Activated CD8-positive, alpha-beta T cell treated with anti-CD3 and anti-CD28 coated beads for 36 hours (primary cell): ENCODE data around the gene DCAF8. TPM values are rescaled to one million over a fixed set of nuclear protein-coding genes. Genes with fewer than 3 reads are reported as not detected.

ENCODE experiments used
- ATAC-seq: fragments of 200-7000 bp; cut with Tn5 transposase; one replicate; pipeline ENCODE4 v1.10.0; 2021; ENCODE audit warnings: mild to moderate bottlenecking, moderate library complexity
- CTCF ChIA-PET: fragments of 350-600 bp; sonication (Branson Sonifier 250); formaldehyde crosslinking; loops from one replicate; lab custom pipeline; 2021; ENCODE audit warnings: antibody characterized with exemption; lab: Charles Lee
- POLR2A ChIA-PET: fragments of 350-600 bp; sonication (Branson Sonifier 250); formaldehyde crosslinking; loops from one replicate; lab custom pipeline; 2021; ENCODE audit warnings: antibody characterized with exemption; lab: Charles Lee
- DNase-seq: peaks from one replicate; pipeline ENCODE4 v3.0.0-alpha.2; 2020
- H3K27ac Mint-ChIP-seq: one replicate; pipeline ENCODE4 v1.8.0; 2021; ENCODE audit warnings: mild to moderate bottlenecking, mixed read lengths
- H3K27me3 Mint-ChIP-seq: one replicate; pipeline ENCODE4 v1.8.0; 2021; ENCODE audit warnings: mixed read lengths
- H3K36me3 Mint-ChIP-seq: one replicate; pipeline ENCODE4 v1.8.0; 2021; ENCODE audit warnings: low read depth, mixed read lengths
- H3K4me1 Mint-ChIP-seq: one replicate; pipeline ENCODE4 v1.8.0; 2021; ENCODE audit warnings: low read depth, mixed read lengths
- H3K4me3 Mint-ChIP-seq: one replicate; pipeline ENCODE4 v1.8.0; 2021; ENCODE audit warnings: mild to moderate bottlenecking, moderate library complexity, mixed read lengths
- H3K9me3 Mint-ChIP-seq: one replicate; pipeline ENCODE4 v1.8.0; 2021; ENCODE audit warnings: mixed read lengths
- intact Hi-C: fragments of 100-400 bp; cut with micrococcal nuclease; formaldehyde crosslinking; loops from one replicate; pipeline ENCODE4 v1.10.0; 2022
- total RNA-seq, 2 experiments: library from RNA; stranded (reverse); gene quantifications; one replicate each; pipeline ENCODE4 v1.2.3, GENCODE V29; 2021
- TF ChIP-seq, protein P1 (sequence below): fragments of 200-600 bp; IDR thresholded peaks from one replicate; pipeline ENCODE4 v1.8.0; 2022; ENCODE audit warnings: antibody characterized with exemption, mild to moderate bottlenecking

Gene DCAF8
- total RNA-seq, 2 experiments from 2014 or later: 116 TPM

DNA sequence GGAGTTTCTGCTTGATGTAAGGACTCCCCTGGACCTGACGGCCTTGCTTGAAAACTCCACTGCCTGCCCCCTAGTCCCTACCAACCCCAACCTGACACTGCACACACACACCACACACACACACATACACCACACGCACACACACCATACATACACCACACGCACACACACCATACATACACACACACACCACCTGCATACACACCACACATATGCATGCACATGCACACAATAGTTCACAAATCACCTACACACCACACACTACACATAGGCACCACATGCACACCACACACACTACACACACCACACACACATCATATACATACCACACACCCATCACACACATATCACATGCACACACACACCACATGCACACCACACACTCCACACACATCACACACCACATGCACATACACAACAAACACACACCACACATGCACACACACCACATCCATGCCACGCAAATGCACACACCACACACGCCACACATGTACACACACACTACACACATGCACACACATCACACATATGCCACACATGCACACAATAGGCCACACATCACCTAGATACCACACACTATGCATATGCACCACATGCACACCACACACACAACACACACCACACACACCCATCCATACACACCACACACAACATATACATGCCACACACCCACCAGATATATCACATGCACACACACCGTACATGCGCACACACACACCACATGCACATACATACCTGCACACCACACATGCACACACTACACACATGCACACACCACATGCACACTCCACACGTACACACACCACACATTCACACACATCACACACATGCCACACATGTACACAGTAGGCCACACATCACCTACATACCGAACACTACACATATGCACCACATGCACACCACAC, 68.3 kb downstream of the DCAF8 start:
- no peak for ATAC-seq
- peaks cover 2% of the 10 kb centered on the region for H3K27me3 Mint-ChIP-seq
- DNase-seq: no peak
- H3K4me3 Mint-ChIP-seq: no peak overlapping the region
- H3K27ac Mint-ChIP-seq: no peak overlapping the region
- ChIA-PET POLR2A (interaction anchor here (1.1 to 1.2 kb wide), 2 partner anchors 11 to 101 kb away, joined by 3 to 6 read pairs; partner anchors contain the start of gene PEA15), CTCF (interaction anchor here (0.5 to 5.3 kb wide), 57 partner anchors 9 to 269 kb away, joined by 3 to 102 read pairs (median 4); partner anchors contain the start of genes PEA15 and PEX19)
- intact Hi-C loops: loop anchor here (1.0 to 10.0 kb wide), 3 partner anchors 59 to 181 kb away; no protein-coding TSS in a partner anchor
- no peaks in the 10 kb centered on the region for H3K36me3 Mint-ChIP-seq
- TF ChIP-seq, protein P1, sequence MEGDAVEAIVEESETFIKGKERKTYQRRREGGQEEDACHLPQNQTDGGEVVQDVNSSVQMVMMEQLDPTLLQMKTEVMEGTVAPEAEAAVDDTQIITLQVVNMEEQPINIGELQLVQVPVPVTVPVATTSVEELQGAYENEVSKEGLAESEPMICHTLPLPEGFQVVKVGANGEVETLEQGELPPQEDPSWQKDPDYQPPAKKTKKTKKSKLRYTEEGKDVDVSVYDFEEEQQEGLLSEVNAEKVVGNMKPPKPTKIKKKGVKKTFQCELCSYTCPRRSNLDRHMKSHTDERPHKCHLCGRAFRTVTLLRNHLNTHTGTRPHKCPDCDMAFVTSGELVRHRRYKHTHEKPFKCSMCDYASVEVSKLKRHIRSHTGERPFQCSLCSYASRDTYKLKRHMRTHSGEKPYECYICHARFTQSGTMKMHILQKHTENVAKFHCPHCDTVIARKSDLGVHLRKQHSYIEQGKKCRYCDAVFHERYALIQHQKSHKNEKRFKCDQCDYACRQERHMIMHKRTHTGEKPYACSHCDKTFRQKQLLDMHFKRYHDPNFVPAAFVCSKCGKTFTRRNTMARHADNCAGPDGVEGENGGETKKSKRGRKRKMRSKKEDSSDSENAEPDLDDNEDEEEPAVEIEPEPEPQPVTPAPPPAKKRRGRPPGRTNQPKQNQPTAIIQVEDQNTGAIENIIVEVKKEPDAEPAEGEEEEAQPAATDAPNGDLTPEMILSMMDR: no peak
- H3K4me1 Mint-ChIP-seq: no peaks in the 10 kb centered on the region
- no peaks in the 10 kb centered on the region for H3K9me3 Mint-ChIP-seq

DNA sequence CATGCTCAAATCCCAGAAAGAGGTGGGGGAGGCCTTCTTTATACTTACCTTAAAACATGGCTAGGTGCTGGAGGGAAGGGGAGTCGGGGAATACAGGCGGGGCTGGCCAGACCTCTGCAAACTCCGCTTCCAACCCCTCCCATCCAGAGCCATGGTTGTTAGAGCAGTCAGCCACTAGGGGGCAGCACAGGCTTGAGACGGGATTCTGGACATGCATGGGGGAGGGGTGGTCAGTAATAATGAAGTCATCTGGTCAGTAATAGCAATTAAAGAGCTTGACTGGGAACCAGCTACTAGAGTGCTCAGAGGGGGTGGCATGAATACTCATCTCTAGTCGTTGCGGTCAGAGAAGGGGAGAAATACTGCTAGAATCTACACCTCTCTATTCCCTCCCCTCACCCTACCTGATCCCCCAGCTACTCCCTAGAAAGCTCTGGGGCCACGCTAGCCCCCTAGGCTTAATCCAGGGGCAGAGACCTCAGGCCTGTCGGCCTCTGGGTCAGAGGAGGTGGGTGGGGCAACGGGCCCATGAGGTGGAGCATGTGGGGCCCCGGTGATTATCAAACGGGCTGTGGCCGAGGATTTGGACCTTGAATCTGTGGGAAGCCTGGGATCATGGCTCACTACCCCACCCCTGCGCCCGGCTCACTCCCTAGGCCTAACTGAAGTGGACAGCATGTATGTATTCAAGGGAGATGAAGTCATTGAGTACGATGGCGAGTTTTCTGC, 69.1 kb downstream of the DCAF8 start:
- POLR2A ChIA-PET: interaction anchor here (1.1 to 1.2 kb wide), 2 partner anchors 12 to 102 kb away, joined by 3 to 6 read pairs; partner anchors contain the start of gene PEA15
- peak; percentile 93 for ATAC-seq
- Mint-ChIP-seq H3K27me3 (peaks cover 2% of the 10 kb centered on the region), H3K9me3 (no peaks in the 10 kb centered on the region), H3K27ac (no peak overlapping the region), H3K4me3 (no peak overlapping the region), H3K36me3 (no peaks in the 10 kb centered on the region), H3K4me1 (no peaks in the 10 kb centered on the region)
- TF ChIP-seq, protein P1: peak; percentile 94
- intact Hi-C loops: loop anchor here (1.0 to 10.0 kb wide), 3 partner anchors 60 to 182 kb away; no protein-coding TSS in a partner anchor
- CTCF ChIA-PET: interaction anchor here (0.5 to 5.3 kb wide), 55 partner anchors 9 to 269 kb away, joined by 3 to 102 read pairs (median 4); partner anchors contain the start of genes PEA15 and PEX19
- DNase-seq: peak; percentile 86

DNA sequence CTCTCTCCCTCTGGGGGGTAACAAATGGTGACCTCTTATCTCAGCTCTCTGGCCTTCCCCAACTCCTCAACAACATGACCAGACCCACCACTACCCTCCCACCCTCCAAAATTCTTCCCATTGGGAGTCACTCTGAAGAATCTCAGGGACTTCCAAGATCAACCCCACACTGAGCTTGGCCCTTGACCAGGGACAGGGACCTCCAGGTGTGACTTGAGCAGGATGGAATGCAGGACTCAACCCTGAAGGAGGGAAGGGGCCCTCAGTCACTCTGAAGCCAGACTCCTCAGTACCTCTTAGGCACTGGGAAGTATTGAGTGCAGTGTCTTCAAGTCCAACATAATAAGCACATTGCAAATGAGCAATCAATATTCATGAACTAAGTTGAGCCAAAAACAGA, 70.1 kb downstream of the DCAF8 start:
- TF ChIP-seq, protein P1: no peak
- H3K4me1 Mint-ChIP-seq: no peaks in the 10 kb centered on the region
- ChIA-PET POLR2A (interaction anchor here (1.2 to 1.4 kb wide), 2 partner anchors 10 to 12 kb away, joined by 3 to 4 read pairs; no protein-coding TSS in a partner anchor), CTCF (interaction anchor here (1.0 to 5.3 kb wide), 17 partner anchors 11 to 184 kb away, joined by 3 to 102 read pairs (median 5); partner anchors contain the start of gene PEA15)
- DNase-seq (no peak), ATAC-seq (no peak)
- H3K36me3 Mint-ChIP-seq: no peaks in the 10 kb centered on the region
- peaks cover 2% of the 10 kb centered on the region for H3K27me3 Mint-ChIP-seq
- intact Hi-C loops: loop anchor here (2.0 to 10.0 kb wide), 2 partner anchors 61 to 183 kb away; no protein-coding TSS in a partner anchor
- no peak overlapping the region for H3K27ac Mint-ChIP-seq
- no peaks in the 10 kb centered on the region for H3K9me3 Mint-ChIP-seq
- H3K4me3 Mint-ChIP-seq: no peak overlapping the region

DNA sequence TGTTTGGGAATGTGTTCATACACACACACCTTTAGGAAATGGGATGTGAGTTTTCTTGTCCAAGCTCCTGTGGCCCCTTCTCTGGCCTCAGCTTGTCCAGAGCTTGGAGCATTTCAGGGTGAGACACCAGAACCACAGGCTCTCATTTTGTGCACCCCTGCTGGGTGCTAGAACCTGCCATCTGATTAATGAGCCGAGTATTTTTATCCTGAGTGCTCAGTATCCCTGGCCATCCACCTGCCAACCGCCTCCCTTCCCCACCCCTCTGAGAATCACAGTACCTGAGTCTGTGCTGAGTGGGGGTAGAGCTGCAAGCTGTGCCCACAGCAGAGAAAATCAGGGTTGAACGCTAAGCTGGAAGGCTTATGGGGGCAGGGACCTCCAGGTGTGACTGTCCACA, 70.6 kb downstream of the DCAF8 start:
- Mint-ChIP-seq H3K27ac (no peak overlapping the region), H3K4me3 (no peak overlapping the region), H3K27me3 (peaks cover 2% of the 10 kb centered on the region), H3K4me1 (no peaks in the 10 kb centered on the region), H3K36me3 (no peaks in the 10 kb centered on the region), H3K9me3 (no peaks in the 10 kb centered on the region)
- ATAC-seq (no peak), DNase-seq (no peak)
- POLR2A ChIA-PET: interaction anchor here (1.2 to 1.4 kb wide), 2 partner anchors 10 to 12 kb away, joined by 3 to 4 read pairs; no protein-coding TSS in a partner anchor
- CTCF ChIA-PET: interaction anchor here (0.6 to 5.3 kb wide), 15 partner anchors 11 to 184 kb away, joined by 3 to 102 read pairs (median 4); partner anchors contain the start of gene PEA15
- TF ChIP-seq, protein P1: no peak
- intact Hi-C loops: loop anchor here (2.0 to 10.0 kb wide), 2 partner anchors 61 to 183 kb away; no protein-coding TSS in a partner anchor
